ENCODE measurements around the gene B3GLCT.
"Not testable (repeated sequence)": the region's sequence is repeated elsewhere in the genome, so short reads cannot be mapped to it uniquely, and the experiment has no call there.

The B3GLCT gene

DNA sequence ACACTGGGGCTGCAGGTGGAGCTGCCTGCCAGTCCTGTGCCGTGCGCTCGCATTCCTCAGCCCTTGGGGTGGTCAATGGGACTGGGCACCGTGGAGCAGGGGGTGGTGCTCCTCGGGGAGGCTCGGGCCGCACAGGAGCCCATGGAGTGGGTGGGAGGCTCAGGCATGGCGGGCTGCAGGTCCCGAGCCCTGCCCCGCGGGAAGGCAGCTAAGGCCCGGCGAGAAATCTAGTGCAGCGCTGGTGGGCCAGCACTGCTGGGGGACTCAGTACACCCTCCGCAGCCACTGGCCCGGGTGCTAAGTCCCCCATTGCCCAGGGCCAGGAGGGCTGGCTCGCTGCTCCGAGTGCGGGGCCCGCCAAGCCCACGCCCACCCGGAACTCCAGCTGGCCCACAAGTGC is 139.8 kb downstream of the B3GLCT start:
- in situ Hi-C loops (cut with MboI; ENCODE audit: low sequenced_read_pairs) = not testable (repeated sequence)

GRCh38 chr13:31340848-31341247 is 141.1 kb downstream of the B3GLCT start:
- in situ Hi-C loops (cut with MboI; ENCODE audit: low sequenced_read_pairs) = not testable (repeated sequence)

- in situ Hi-C loops (cut with MboI; ENCODE audit: low sequenced_read_pairs) = no loop called here
Observed at GRCh38 chr13:31346891-31347290, 147.1 kb downstream of the B3GLCT start.

- in situ Hi-C loops (cut with MboI; ENCODE audit: low sequenced_read_pairs) = no loop called here
Observed at GRCh38 chr13:31349156-31349555, 149.4 kb downstream of the B3GLCT start.

- in situ Hi-C loops (cut with MboI; ENCODE audit: low sequenced_read_pairs) = no loop called here
Observed at GRCh38 chr13:31350560-31350959, 150.8 kb downstream of the B3GLCT start.

DNA sequence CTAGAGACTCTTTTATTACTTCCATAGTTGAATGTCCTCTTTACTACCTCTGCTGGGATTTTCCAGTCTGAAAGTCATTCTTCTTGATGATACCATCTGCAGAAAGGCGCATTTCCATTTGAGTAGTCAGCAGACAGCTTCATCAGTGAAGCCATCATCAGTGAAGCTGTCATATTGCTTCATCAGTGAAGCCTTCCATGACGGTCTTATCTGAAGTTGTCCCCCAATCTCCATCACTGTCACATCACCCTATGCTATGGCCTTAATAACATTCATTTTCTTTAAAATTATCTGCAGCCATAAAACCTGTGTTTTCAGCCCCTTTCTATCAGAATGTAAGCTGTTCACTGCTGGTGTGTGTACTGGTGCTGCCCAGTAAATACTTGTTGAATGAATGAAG is 151.6 kb downstream of the B3GLCT start:
- in situ Hi-C loops (cut with MboI; ENCODE audit: low sequenced_read_pairs) = no loop called here

DNA sequence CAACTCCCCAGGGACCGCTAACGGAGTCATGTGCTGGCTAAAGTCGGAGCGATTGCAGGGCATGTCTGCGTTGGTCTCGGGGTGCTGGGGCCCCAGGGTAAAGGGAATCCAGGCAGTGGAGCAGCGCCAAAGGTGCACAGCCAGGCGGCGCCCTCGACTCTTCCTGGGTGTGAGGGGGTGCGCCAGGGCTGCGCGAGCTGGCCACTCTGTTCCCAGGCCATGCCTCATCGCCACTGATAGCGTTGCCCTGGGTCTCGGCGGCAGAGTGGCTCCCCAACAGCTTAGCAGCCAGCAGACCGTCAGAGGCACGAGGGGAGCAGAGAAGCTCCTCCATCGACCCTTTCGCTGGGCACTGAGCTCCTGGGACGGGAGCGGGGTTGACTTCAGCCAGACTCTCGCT is 152.7 kb downstream of the B3GLCT start:
- in situ Hi-C loops (cut with MboI; ENCODE audit: low sequenced_read_pairs) = no loop called here

GRCh38 chr13:31355001-31355400 is 155.2 kb downstream of the B3GLCT start:
- in situ Hi-C loops (cut with MboI; ENCODE audit: low sequenced_read_pairs) = no loop called here

- in situ Hi-C loops (cut with MboI; ENCODE audit: low sequenced_read_pairs) = no loop called here
Observed at GRCh38 chr13:31356991-31357390, 157.2 kb downstream of the B3GLCT start.

DNA sequence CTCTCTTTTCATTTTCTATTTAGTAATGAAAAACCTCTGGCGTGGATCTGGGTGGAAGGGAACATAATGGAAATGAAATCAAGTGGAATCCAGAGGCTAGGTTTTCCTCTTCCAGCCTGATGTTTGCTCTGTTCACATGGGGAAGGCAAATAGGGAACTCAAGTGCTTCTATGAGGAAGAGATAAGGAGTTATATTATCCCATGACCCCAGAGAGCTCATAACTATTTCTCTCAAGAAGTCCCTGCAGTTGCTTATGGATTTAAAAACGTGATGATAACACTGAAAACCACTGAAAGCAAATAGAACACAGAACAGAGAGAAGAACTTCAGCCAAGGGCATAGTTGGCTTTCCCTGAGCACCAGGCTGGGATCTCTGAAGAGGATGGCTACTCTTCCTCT is 157.8 kb downstream of the B3GLCT start:
- in situ Hi-C loops (cut with MboI; ENCODE audit: low sequenced_read_pairs) = no loop called here

DNA sequence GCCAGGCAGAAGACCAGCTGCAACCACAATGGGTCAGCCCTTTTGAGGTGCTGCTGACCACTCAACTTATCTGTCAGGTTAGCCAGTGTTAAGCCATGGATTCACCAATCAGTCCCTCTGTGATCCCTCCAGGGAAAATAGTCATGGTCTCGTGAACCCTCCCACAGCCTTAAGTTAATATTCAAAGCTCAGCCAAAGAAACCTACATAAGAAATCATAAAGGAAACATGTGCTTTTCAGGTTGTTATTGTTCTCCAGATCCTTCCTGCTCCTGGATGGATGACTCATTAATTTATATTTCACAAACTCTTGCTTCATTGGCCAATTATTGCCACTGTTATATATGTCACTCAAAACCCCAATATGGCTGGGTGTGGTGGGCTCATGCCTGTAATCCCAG is 161.9 kb downstream of the B3GLCT start:
- in situ Hi-C loops (cut with MboI; ENCODE audit: low sequenced_read_pairs) = no loop called here

GRCh38 chr13:31365630-31366029 is 165.9 kb downstream of the B3GLCT start:
- in situ Hi-C loops (cut with MboI; ENCODE audit: low sequenced_read_pairs) = no loop called here

DNA sequence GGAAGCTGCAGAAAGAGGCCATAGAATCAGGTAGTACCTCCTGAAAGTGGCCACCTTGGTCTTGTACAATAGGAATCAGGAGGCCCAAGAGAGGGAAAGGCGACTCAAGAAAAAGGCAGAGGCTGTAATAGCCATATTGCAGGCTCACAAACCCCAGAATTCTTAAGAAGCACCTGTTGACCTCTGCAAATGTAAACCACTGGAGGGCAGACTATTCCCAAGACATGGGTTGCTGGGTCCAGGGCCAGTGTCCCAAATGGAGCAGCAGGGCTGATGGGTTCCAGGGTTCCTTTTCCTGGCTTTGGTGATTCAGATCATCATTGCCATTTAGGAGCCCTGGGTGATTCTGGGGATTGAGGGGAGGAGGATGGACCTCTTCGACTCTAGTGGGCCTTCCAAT is 167.6 kb downstream of the B3GLCT start:
- in situ Hi-C loops (cut with MboI; ENCODE audit: low sequenced_read_pairs) = no loop called here

DNA sequence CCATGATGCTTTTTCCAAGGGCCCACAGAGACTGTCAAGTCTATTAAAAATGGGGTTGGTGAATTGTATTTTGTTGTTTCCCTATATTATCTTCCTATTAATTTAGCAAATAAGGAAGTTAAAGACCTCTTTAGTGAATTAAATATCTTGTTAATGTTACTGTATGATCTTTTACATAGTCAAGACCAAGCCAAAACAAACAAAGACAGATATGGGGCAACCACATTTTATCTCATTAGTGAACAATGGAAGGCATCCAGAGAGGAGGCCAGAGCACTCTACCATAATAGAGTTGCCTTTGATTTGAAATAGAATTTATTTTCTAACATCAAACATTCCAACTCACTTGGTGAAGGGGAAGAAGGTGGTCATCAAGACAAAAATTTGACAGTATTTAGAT is 169.4 kb downstream of the B3GLCT start:
- in situ Hi-C loops (cut with MboI; ENCODE audit: low sequenced_read_pairs) = no loop called here

DNA sequence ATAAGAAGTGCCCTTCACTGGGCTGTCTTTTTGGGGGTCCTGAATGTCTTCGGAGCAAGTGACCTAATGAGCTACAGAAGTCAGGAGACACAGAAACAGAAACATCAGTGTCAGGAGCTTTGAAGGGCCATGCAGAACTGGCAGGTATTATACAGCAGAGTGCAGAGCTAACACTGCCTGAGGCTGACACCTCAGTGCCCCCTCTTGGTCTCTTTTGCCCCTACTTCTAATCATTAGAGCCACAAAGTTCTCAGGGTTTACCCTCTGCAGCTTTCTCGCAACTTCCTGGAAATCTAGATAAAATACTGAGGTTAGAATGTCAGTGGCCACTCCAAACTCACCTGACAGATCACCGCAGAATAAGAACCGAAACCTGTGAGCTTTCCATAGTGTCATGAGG is 172.7 kb downstream of the B3GLCT start:
- in situ Hi-C loops (cut with MboI; ENCODE audit: low sequenced_read_pairs) = no loop called here

GRCh38 chr13:31374682-31375081 is 174.9 kb downstream of the B3GLCT start:
- in situ Hi-C loops (cut with MboI; ENCODE audit: low sequenced_read_pairs) = no loop called here

GRCh38 chr13:31377946-31378345 is 178.2 kb downstream of the B3GLCT start:
- in situ Hi-C loops (cut with MboI; ENCODE audit: low sequenced_read_pairs) = no loop called here

GRCh38 chr13:31380715-31381114 is 180.9 kb downstream of the B3GLCT start:
- in situ Hi-C loops (cut with MboI; ENCODE audit: low sequenced_read_pairs) = no loop called here

Data from HL-60/S4 treated with retinoic acid at 250 ng/mL for 4 days and 3 days (cell line).